GM23338 (cell line): ENCODE results near the gene ATF2. TPM values are rescaled to one million over a fixed set of nuclear protein-coding genes. Genes with fewer than 3 reads are reported as not detected.

Source experiments
- ATAC-seq: fragments of 200-7000 bp; cut with Tn5 transposase; 3 replicates; pipeline ENCODE4 v1.9.1; 2020
- DNase-seq: peaks from one replicate; pipeline ENCODE4 v3.0.0-alpha.2; 2015; ENCODE audit warnings: low spot score
- H2AFZ ChIP-seq: fragments of 200-600 bp; sonication (generic); 2 replicates; pipeline ENCODE4 v1.8.0; 2016; ENCODE audit warnings: antibody characterized with exemption, mild to moderate bottlenecking, moderate library complexity
- H3F3A ChIP-seq: fragments of 200-600 bp; sonication (generic); replicated peaks from 2 replicates; pipeline ENCODE4 v1.8.0; 2017; ENCODE audit warnings: antibody characterized with exemption, mixed run types, low read depth
- H3K27ac ChIP-seq: fragments of 200-600 bp; sonication (generic); 2 replicates; pipeline ENCODE4 v1.6.1; 2016; ENCODE audit warnings: low read depth
- H3K27me3 ChIP-seq: fragments of 200-600 bp; sonication (generic); 2 replicates; pipeline ENCODE4 v1.8.0; 2016; ENCODE audit warnings: mild to moderate bottlenecking, mixed run types, moderate library complexity; ENCODE audit not compliant: insufficient read depth
- H3K36me3 ChIP-seq: fragments of 200-600 bp; sonication (generic); 2 replicates; pipeline ENCODE4 v1.8.0; 2016; ENCODE audit warnings: mild to moderate bottlenecking; ENCODE audit not compliant: insufficient read depth
- H3K4me1 ChIP-seq: fragments of 200-600 bp; sonication (generic); 2 replicates; pipeline ENCODE4 v1.8.0; 2016; ENCODE audit warnings: mild to moderate bottlenecking, moderate library complexity; ENCODE audit not compliant: insufficient read depth
- H3K4me2 ChIP-seq: fragments of 200-600 bp; sonication (generic); 2 replicates; pipeline ENCODE4 v1.7.1; 2017; ENCODE audit warnings: mixed run types
- H3K4me3 ChIP-seq: fragments of 200-600 bp; sonication (generic); 2 replicates; pipeline ENCODE4 v1.6.1; 2016; ENCODE audit warnings: mixed run types
- H3K79me2 ChIP-seq: fragments of 200-600 bp; sonication (generic); replicated peaks from 2 replicates; pipeline ENCODE4 v1.8.0; 2017; ENCODE audit warnings: mild to moderate bottlenecking; ENCODE audit not compliant: insufficient read depth
- H3K9me2 ChIP-seq: fragments of 200-600 bp; sonication (generic); 2 replicates; pipeline ENCODE4 v1.8.0; 2017; ENCODE audit not compliant: insufficient read depth
- H4K20me1 ChIP-seq: fragments of 200-600 bp; sonication (generic); replicated peaks from 2 replicates; pipeline ENCODE4 v1.8.0; 2017; ENCODE audit warnings: mild to moderate bottlenecking; ENCODE audit not compliant: insufficient read depth
- H3K27ac Mint-ChIP-seq: 2 replicates; pipeline ENCODE4 v1.8.0; 2020; ENCODE audit warnings: inconsistent platforms, mild to moderate bottlenecking, moderate library complexity, mixed read lengths
- H3K27me3 Mint-ChIP-seq: 3 replicates; pipeline ENCODE4 v1.8.0; 2022; ENCODE audit warnings: low read depth, mild to moderate bottlenecking, moderate library complexity, mixed read lengths, inconsistent platforms; ENCODE audit not compliant: insufficient read depth, poor library complexity
- H3K36me3 Mint-ChIP-seq: 3 replicates; pipeline ENCODE4 v1.8.0; 2021; ENCODE audit warnings: low read depth, mild to moderate bottlenecking, inconsistent platforms, moderate library complexity, mixed read lengths
- H3K4me1 Mint-ChIP-seq: 3 replicates; pipeline ENCODE4 v1.8.0; 2020; ENCODE audit warnings: mild to moderate bottlenecking, inconsistent platforms, mixed read lengths
- H3K4me3 Mint-ChIP-seq: 3 replicates; pipeline ENCODE4 v1.8.0; 2021; ENCODE audit warnings: moderate library complexity, mild to moderate bottlenecking, inconsistent platforms, mixed read lengths
- H3K9me3 Mint-ChIP-seq: 3 replicates; pipeline ENCODE4 v1.8.0; 2020; ENCODE audit warnings: moderate library complexity, mild to moderate bottlenecking, inconsistent platforms, mixed read lengths
- EZH2phosphoT487 ChIP-seq: fragments of 200-600 bp; sonication (generic); IDR thresholded peaks from one replicate; pipeline ENCODE4 v1.8.1; 2018; ENCODE audit warnings: antibody characterized with exemption; ENCODE audit not compliant: unreplicated experiment
- JUNB ChIP-seq: IDR thresholded peaks from one replicate; pipeline ENCODE4 v1.6.1; 2016; ENCODE audit warnings: antibody characterized with exemption; ENCODE audit not compliant: unreplicated experiment
- NANOG ChIP-seq: IDR thresholded peaks from 2 replicates; pipeline ENCODE4 v1.6.1; 2016; ENCODE audit warnings: antibody characterized with exemption, borderline replicate concordance
- ZNF331 ChIP-seq: fragments of 250-450 bp; sonication (Bioruptor Pico); IDR thresholded peaks from 2 replicates; pipeline ENCODE4 v1.5.0; 2020; ENCODE audit warnings: low read depth, mild to moderate bottlenecking, moderate library complexity
- polyA plus RNA-seq: library from polyadenylated mRNA; unstranded; fragments of >200 nt; fragmentation: Nextera tagmentation; extraction: Ambion mirVana; gene quantifications from 2 replicates; pipeline ENCODE4 v1.2.1, GENCODE V29; 2016
- total RNA-seq: library from RNA; depleted of rRNA; stranded (reverse); fragments of >200 nt; shearing (Covaris generic); gene quantifications from 2 replicates; pipeline ENCODE4 v1.2.3, GENCODE V29; 2014
- TF ChIP-seq, protein P1 (sequence below): IDR thresholded peaks from one replicate; pipeline ENCODE4 v1.6.1; 2018; ENCODE audit warnings: antibody characterized with exemption; ENCODE audit not compliant: unreplicated experiment
- TF ChIP-seq, protein P2 (sequence below), 2 experiments: fragments of 200-600 bp in 1 of 2; sonication (generic) in 1 of 2; conservative IDR thresholded peaks; 2 replicates each; pipeline versions ENCODE4 v1.5.1 to v1.6.1; 2016 to 2017; ENCODE audit warnings: antibody characterized with exemption in 2 of 2, low read depth in 2 of 2, mild to moderate bottlenecking in 2 of 2, moderate library complexity in 1 of 2
- TF ChIP-seq, protein P3 (sequence below): fragments of 250-450 bp; sonication (Bioruptor Pico); IDR thresholded peaks from 2 replicates; pipeline ENCODE4 v1.5.0; 2020; ENCODE audit warnings: mild to moderate bottlenecking, moderate library complexity

ATF2 gene
- total and polyA plus RNA-seq, 2 experiments from 2014 or later: 23.6 to 56.2 TPM

DNA sequence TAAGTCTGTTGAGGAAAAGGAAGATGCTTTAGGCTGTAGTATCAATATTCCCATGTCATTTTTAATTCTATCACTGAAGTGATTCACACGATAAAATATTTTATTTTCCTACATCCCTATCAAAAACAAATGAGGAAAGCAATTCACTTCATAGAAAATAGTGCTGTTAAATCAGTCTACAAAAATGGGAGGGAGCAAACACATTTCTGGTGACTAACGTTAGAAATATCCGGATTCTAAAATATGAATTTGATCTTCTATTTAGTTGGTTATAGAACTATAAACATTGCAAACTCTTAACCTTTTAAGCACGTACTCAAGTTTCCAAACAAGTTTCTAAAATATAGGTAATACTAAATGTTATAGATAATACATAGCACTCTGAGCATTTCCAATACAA, 20.8 kb downstream of the ATF2 start:
- Histone ChIP-seq H3K27ac (no peak overlapping the region), H3K4me2 (no peak overlapping the region), H3K27me3 (no peaks in the 10 kb centered on the region), H3K4me1 (peaks cover 6% of the 10 kb centered on the region; the same call in 1 of the 2 replicates), H4K20me1 (peaks cover 34% of the 10 kb centered on the region), H3F3A (no peaks in the 10 kb centered on the region), H3K79me2 (peaks cover 100% of the 10 kb centered on the region), H2AFZ (no peak overlapping the region), H3K9me2 (0 out of 2 replicates have a peak, but pooled peaks cover 4% of the 10 kb centered on the region), H3K4me3 (no peak overlapping the region), H3K36me3 (no peaks in the 10 kb centered on the region)
- DNase-seq (no peak), ATAC-seq (no peak)
- H3K27ac Mint-ChIP-seq: no peak overlapping the region
- peaks cover 13% of the 10 kb centered on the region; the same call in 2 of the 3 replicates for H3K4me1 Mint-ChIP-seq
- H3K4me3 Mint-ChIP-seq: no peak overlapping the region
- H3K36me3 Mint-ChIP-seq: peaks cover 28% of the 10 kb centered on the region
- TF ChIP-seq, protein P1, sequence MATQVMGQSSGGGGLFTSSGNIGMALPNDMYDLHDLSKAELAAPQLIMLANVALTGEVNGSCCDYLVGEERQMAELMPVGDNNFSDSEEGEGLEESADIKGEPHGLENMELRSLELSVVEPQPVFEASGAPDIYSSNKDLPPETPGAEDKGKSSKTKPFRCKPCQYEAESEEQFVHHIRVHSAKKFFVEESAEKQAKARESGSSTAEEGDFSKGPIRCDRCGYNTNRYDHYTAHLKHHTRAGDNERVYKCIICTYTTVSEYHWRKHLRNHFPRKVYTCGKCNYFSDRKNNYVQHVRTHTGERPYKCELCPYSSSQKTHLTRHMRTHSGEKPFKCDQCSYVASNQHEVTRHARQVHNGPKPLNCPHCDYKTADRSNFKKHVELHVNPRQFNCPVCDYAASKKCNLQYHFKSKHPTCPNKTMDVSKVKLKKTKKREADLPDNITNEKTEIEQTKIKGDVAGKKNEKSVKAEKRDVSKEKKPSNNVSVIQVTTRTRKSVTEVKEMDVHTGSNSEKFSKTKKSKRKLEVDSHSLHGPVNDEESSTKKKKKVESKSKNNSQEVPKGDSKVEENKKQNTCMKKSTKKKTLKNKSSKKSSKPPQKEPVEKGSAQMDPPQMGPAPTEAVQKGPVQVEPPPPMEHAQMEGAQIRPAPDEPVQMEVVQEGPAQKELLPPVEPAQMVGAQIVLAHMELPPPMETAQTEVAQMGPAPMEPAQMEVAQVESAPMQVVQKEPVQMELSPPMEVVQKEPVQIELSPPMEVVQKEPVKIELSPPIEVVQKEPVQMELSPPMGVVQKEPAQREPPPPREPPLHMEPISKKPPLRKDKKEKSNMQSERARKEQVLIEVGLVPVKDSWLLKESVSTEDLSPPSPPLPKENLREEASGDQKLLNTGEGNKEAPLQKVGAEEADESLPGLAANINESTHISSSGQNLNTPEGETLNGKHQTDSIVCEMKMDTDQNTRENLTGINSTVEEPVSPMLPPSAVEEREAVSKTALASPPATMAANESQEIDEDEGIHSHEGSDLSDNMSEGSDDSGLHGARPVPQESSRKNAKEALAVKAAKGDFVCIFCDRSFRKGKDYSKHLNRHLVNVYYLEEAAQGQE: no peak
- TF ChIP-seq, protein P2, sequence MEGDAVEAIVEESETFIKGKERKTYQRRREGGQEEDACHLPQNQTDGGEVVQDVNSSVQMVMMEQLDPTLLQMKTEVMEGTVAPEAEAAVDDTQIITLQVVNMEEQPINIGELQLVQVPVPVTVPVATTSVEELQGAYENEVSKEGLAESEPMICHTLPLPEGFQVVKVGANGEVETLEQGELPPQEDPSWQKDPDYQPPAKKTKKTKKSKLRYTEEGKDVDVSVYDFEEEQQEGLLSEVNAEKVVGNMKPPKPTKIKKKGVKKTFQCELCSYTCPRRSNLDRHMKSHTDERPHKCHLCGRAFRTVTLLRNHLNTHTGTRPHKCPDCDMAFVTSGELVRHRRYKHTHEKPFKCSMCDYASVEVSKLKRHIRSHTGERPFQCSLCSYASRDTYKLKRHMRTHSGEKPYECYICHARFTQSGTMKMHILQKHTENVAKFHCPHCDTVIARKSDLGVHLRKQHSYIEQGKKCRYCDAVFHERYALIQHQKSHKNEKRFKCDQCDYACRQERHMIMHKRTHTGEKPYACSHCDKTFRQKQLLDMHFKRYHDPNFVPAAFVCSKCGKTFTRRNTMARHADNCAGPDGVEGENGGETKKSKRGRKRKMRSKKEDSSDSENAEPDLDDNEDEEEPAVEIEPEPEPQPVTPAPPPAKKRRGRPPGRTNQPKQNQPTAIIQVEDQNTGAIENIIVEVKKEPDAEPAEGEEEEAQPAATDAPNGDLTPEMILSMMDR (conservative IDR thresholded peaks at IDR 0.05; ENCODE audit: low read depth in 2 of 2): no peak
- no peak for TF ChIP-seq EZH2phosphoT487
- no peak for TF ChIP-seq ZNF331 (CRISPR knock-in tag)
- no peak for TF ChIP-seq JUNB
- TF ChIP-seq, protein P3, sequence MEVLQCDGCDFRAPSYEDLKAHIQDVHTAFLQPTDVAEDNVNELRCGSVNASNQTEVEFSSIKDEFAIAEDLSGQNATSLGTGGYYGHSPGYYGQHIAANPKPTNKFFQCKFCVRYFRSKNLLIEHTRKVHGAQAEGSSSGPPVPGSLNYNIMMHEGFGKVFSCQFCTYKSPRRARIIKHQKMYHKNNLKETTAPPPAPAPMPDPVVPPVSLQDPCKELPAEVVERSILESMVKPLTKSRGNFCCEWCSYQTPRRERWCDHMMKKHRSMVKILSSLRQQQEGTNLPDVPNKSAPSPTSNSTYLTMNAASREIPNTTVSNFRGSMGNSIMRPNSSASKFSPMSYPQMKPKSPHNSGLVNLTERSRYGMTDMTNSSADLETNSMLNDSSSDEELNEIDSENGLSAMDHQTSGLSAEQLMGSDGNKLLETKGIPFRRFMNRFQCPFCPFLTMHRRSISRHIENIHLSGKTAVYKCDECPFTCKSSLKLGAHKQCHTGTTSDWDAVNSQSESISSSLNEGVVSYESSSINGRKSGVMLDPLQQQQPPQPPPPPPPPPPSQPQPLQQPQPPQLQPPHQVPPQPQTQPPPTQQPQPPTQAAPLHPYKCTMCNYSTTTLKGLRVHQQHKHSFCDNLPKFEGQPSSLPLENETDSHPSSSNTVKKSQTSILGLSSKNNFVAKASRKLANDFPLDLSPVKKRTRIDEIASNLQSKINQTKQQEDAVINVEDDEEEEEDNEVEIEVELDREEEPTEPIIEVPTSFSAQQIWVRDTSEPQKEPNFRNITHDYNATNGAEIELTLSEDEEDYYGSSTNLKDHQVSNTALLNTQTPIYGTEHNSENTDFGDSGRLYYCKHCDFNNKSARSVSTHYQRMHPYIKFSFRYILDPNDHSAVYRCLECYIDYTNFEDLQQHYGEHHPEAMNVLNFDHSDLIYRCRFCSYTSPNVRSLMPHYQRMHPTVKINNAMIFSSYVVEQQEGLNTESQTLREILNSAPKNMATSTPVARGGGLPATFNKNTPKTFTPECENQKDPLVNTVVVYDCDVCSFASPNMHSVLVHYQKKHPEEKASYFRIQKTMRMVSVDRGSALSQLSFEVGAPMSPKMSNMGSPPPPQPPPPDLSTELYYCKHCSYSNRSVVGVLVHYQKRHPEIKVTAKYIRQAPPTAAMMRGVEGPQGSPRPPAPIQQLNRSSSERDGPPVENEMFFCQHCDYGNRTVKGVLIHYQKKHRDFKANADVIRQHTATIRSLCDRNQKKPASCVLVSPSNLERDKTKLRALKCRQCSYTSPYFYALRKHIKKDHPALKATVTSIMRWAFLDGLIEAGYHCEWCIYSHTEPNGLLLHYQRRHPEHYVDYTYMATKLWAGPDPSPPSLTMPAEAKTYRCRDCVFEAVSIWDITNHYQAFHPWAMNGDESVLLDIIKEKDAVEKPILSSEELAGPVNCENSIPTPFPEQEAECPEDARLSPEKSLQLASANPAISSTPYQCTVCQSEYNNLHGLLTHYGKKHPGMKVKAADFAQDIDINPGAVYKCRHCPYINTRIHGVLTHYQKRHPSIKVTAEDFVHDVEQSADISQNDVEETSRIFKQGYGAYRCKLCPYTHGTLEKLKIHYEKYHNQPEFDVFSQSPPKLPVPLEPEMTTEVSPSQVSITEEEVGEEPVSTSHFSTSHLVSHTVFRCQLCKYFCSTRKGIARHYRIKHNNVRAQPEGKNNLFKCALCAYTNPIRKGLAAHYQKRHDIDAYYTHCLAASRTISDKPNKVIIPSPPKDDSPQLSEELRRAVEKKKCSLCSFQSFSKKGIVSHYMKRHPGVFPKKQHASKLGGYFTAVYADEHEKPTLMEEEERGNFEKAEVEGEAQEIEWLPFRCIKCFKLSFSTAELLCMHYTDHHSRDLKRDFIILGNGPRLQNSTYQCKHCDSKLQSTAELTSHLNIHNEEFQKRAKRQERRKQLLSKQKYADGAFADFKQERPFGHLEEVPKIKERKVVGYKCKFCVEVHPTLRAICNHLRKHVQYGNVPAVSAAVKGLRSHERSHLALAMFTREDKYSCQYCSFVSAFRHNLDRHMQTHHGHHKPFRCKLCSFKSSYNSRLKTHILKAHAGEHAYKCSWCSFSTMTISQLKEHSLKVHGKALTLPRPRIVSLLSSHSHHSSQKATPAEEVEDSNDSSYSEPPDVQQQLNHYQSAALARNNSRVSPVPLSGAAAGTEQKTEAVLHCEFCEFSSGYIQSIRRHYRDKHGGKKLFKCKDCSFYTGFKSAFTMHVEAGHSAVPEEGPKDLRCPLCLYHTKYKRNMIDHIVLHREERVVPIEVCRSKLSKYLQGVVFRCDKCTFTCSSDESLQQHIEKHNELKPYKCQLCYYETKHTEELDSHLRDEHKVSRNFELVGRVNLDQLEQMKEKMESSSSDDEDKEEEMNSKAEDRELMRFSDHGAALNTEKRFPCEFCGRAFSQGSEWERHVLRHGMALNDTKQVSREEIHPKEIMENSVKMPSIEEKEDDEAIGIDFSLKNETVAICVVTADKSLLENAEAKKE (CRISPR knock-in tag): no peak
- no peak for TF ChIP-seq NANOG
- no peaks in the 10 kb centered on the region for H3K9me3 Mint-ChIP-seq
- no peaks in the 10 kb centered on the region for H3K27me3 Mint-ChIP-seq
